HCT116 (cell line): ENCODE results near the gene AADACL2. TPM values are rescaled to one million over a fixed set of nuclear protein-coding genes. Genes with fewer than 3 reads are reported as not detected.

Source experiments
- ATAC-seq: fragments of 200-7000 bp; cut with Tn5 transposase; 2 replicates; pipeline ENCODE4 v1.9.1; 2020; ENCODE audit warnings: mild to moderate bottlenecking, moderate library complexity
- BruUV-seq: library from RNA; stranded (reverse); fragments of 400-500 nt; replicated peaks from 2 replicates; lab custom pipeline; 2021; lab: Mats Ljungman, UMichigan
- CTCF ChIA-PET: fragments of 300-600 bp; sonication (Branson Sonifier 250); formaldehyde crosslinking; loops from one replicate; lab custom pipeline; 2021; ENCODE audit warnings: antibody characterized with exemption; lab: Charles Lee
- POLR2A ChIA-PET: fragments of 300-600, 350-600 bp; sonication (Branson Sonifier 250); formaldehyde crosslinking; loops from one replicate; lab custom pipeline; 2021; ENCODE audit warnings: antibody characterized with exemption; lab: Charles Lee
- RAD21 ChIA-PET, 2 experiments: fragments of 300-600 bp; sonication (Branson Sonifier 250); formaldehyde crosslinking; loops; one replicate each; lab custom pipeline; 2023; ENCODE audit warnings: low total read pairs in 2 of 2; ENCODE audit not compliant: uncharacterized antibody in 2 of 2, unreplicated experiment in 2 of 2, low non-redundant PET in 1 of 2; lab: Charles Lee
- DNase-seq: peaks from one replicate; pipeline ENCODE4 v3.0.0-alpha.2; 2010; ENCODE audit warnings: low read depth, low spot score
- H2AFZ ChIP-seq: fragments of 200-600 bp; shearing (Covaris generic), sonication (generic); 2 replicates; pipeline ENCODE4 v1.6.1; 2017; ENCODE audit warnings: low read depth, mixed run types, mixed read lengths, antibody characterized with exemption, low read length; ENCODE audit not compliant: poor library complexity, severe bottlenecking
- H3K27ac ChIP-seq: 2 replicates; pipeline ENCODE4 v1.5.1; 2012; ENCODE audit warnings: low read depth, low read length
- H3K27me3 ChIP-seq: fragments of 200-600 bp; sonication (generic); 2 replicates; pipeline ENCODE4 v1.6.1; 2016; ENCODE audit warnings: mixed run types, low read length, mixed read lengths; ENCODE audit not compliant: insufficient read depth
- H3K36me3 ChIP-seq, 2 experiments: fragments of 200-500 bp in 1 of 2; fragments of 200-600 bp in 1 of 2; sonication (Bioruptor generic) in 1 of 2; sonication (generic) in 1 of 2; 2 replicates each; pipeline versions ENCODE4 v1.5.1 to v1.6.1; 2014 to 2016; ENCODE audit warnings: low read length in 2 of 2, inconsistent platforms in 1 of 2, mixed read lengths in 1 of 2, mixed run types in 1 of 2; ENCODE audit not compliant: insufficient read depth in 2 of 2, control insufficient read depth in 1 of 2
- H3K4me1 ChIP-seq, 2 experiments: fragments of 200-600 bp in 1 of 2; sonication (generic) in 1 of 2; 2 replicates each; pipeline versions ENCODE4 v1.5.1 to v1.6.1; 2012 to 2017; ENCODE audit warnings: low read length in 2 of 2, inconsistent platforms in 1 of 2, mild to moderate bottlenecking in 1 of 2, mixed read lengths in 1 of 2, mixed run types in 1 of 2, moderate library complexity in 1 of 2; ENCODE audit not compliant: insufficient read depth in 2 of 2, control insufficient read depth in 1 of 2
- H3K4me2 ChIP-seq: fragments of 200-600 bp; sonication (generic); 2 replicates; pipeline ENCODE4 v1.6.1; 2017; ENCODE audit warnings: mixed run types, low read length, mixed read lengths
- H3K4me3 ChIP-seq, 2 experiments: fragments of 200-600 bp in 1 of 2; sonication (generic) in 1 of 2; replicated peaks in 1 of 2; 2 replicates each; pipeline ENCODE4 v1.5.1; 2011 to 2016; ENCODE audit warnings: low read length in 2 of 2, control low read depth in 1 of 2, low read depth in 1 of 2, mild to moderate bottlenecking in 1 of 2, mixed read lengths in 1 of 2, mixed run types in 1 of 2
- H3K79me2 ChIP-seq: fragments of 200-600 bp; sonication (generic); 2 replicates; pipeline ENCODE4 v1.6.1; 2017; ENCODE audit warnings: mild to moderate bottlenecking, mixed run types, low read length, moderate library complexity, mixed read lengths; ENCODE audit not compliant: insufficient read depth
- H3K9ac ChIP-seq: fragments of 200-600 bp; sonication (generic); 2 replicates; pipeline ENCODE4 v1.6.1; 2016; ENCODE audit warnings: low read length, mixed read lengths
- H3K9me2 ChIP-seq: fragments of 200-600 bp; sonication (generic), shearing (Covaris generic); 2 replicates; pipeline ENCODE4 v1.6.1; 2017; ENCODE audit warnings: mixed run types, mild to moderate bottlenecking, moderate library complexity; ENCODE audit not compliant: insufficient read depth
- H3K9me3 ChIP-seq, 2 experiments: fragments of 200-500 bp in 1 of 2; fragments of 200-600 bp in 1 of 2; sonication (Bioruptor generic) in 1 of 2; sonication (generic) in 1 of 2; 2 replicates each; pipeline ENCODE4 v1.6.1; 2014 to 2017; ENCODE audit warnings: low read length in 2 of 2, mixed read lengths in 2 of 2, inconsistent platforms in 1 of 2, low read depth in 1 of 2, mild to moderate bottlenecking in 1 of 2, mixed run types in 1 of 2, moderate library complexity in 1 of 2; ENCODE audit not compliant: control insufficient read depth in 1 of 2, insufficient read depth in 1 of 2
- H4K20me1 ChIP-seq: fragments of 200-600 bp; sonication (generic), shearing (Covaris generic); 2 replicates; pipeline ENCODE4 v1.6.1; 2017; ENCODE audit warnings: mixed run types, mild to moderate bottlenecking, moderate library complexity; ENCODE audit not compliant: insufficient read depth
- EGR1 ChIP-seq: IDR thresholded peaks from 2 replicates; pipeline ENCODE4 v1.6.1; 2012; ENCODE audit warnings: low read depth
- ELF1 ChIP-seq: IDR thresholded peaks from 2 replicates; pipeline ENCODE4 v1.6.1; 2012; ENCODE audit warnings: low read depth, borderline replicate concordance
- EZH2phosphoT487 ChIP-seq: fragments of 200-600 bp; IDR thresholded peaks from 2 replicates; pipeline ENCODE4 v1.6.1; 2018; ENCODE audit warnings: antibody characterized with exemption, borderline replicate concordance
- JUND ChIP-seq: IDR thresholded peaks from 2 replicates; pipeline ENCODE4 v1.6.1; 2012
- SIN3A ChIP-seq: IDR thresholded peaks from 2 replicates; pipeline ENCODE4 v1.6.1; 2012; ENCODE audit warnings: low read depth
- SP1 ChIP-seq: IDR thresholded peaks from 2 replicates; pipeline ENCODE4 v1.6.1; 2012; ENCODE audit warnings: low read depth
- ZFX ChIP-seq: fragments of 450-650 bp; IDR thresholded peaks from 2 replicates; pipeline ENCODE4 v1.6.1; 2017
- intact Hi-C: fragments of 100-400 bp; cut with micrococcal nuclease; formaldehyde crosslinking; loops from 2 replicates; pipeline ENCODE4 v1.10.0; 2022
- total RNA-seq: library from RNA; stranded (reverse); gene quantifications from one replicate; pipeline ENCODE4 v1.2.1, GENCODE V29; 2021; ENCODE audit not compliant: unreplicated experiment
- TF ChIP-seq, protein P1 (sequence below): IDR thresholded peaks from 2 replicates; pipeline ENCODE4 v1.6.1; 2012

Gene AADACL2
- total RNA-seq, 1 experiment from 2014 or later: not detected

DNA sequence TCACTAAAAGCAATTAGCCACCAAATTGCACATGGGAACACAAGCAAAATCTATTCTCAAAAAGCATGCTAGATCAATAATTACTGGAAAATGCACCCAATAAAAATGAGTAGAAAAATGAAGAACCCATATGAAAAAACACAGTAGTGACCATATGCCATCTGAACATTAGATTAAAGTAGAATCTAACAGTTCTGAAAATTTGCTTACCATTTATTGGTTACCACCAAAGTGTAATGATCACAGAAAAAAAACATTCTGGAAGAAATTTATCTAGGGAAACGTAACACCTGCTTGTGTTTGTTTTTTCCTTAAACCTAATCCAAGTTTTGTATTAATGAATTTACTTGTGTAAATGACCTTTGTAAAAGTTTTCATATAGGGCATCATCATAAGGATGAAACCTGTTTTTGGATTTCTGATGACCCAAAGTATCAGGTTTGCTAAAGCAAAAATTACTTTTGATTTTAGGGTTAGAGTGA is 42.6 kb downstream of the AADACL2 start:
- Histone ChIP-seq H3K9me3 (no peaks in the 10 kb centered on the region), H3K27ac (no peak overlapping the region), H3K9ac (no peak overlapping the region), H2AFZ (no peak overlapping the region), H3K36me3 (no peaks in the 10 kb centered on the region), H3K4me2 (no peak overlapping the region), H3K79me2 (peaks cover 29% of the 10 kb centered on the region; the same call in 1 of the 2 replicates), H4K20me1 (no peaks in the 10 kb centered on the region), H3K4me1 (peaks cover 0 to 1% of the 10 kb centered on the region in 2 experiments; a peak in 2 of 4 replicates), H3K9me2 (no peaks in the 10 kb centered on the region; the same call in 1 of the 2 replicates), H3K27me3 (no peaks in the 10 kb centered on the region), H3K4me3 (no peak overlapping the region)
- DNase-seq: no peak
- TF ChIP-seq EZH2phosphoT487 (no peak), ZFX (no peak), EGR1 (no peak), ELF1 (no peak), SP1 (no peak)
- TF ChIP-seq, protein P1, sequence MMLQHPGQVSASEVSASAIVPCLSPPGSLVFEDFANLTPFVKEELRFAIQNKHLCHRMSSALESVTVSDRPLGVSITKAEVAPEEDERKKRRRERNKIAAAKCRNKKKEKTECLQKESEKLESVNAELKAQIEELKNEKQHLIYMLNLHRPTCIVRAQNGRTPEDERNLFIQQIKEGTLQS: no peak
- ChIA-PET RAD21 (no interaction called here), CTCF (no interaction called here), POLR2A (no interaction called here)
- intact Hi-C loops: no loop called here
- no TSS peak for BruUV-seq
- no peak for ATAC-seq

DNA sequence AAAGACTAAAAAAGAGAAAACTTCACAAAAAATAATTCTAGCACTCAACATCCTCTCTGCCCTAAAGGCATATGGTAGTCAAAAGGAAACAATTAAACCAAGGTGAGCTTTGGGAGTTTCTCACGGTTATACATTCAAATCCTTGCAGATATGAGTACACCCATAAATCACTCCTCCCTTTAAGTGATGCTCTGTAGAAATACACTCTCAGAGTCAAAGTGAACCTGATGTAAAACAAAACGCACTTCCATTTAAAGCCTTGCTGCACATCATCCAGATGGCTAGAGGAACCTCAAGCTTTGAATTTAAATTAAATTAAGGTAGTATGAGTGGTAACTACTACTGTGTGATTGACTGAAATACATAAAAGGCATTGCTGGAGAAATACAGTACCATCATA is 44.2 kb downstream of the AADACL2 start:
- H3K79me2 ChIP-seq: peaks cover 15% of the 10 kb centered on the region; the same call in 1 of the 2 replicates
- H3K27ac ChIP-seq: no peak overlapping the region
- ChIA-PET POLR2A (no interaction called here), CTCF (interaction anchor here (1.0 kb wide), 1 partner anchor 338 kb away, joined by 3 read pairs; no protein-coding TSS in a partner anchor), RAD21 (no interaction called here)
- H3K27me3 ChIP-seq: no peaks in the 10 kb centered on the region
- TF ChIP-seq ZFX (no peak), ELF1 (no peak), SP1 (no peak), SIN3A (no peak), EZH2phosphoT487 (no peak), JUND (no peak)
- TF ChIP-seq, protein P1: no peak
- no peak for ATAC-seq
- intact Hi-C loops: no loop called here
- no peaks in the 10 kb centered on the region; the same call in 1 of the 2 replicates for H3K9me2 ChIP-seq
- no peak overlapping the region for H3K4me2 ChIP-seq
- H3K4me3 ChIP-seq: no peak overlapping the region
- H3K9me3 ChIP-seq: no peaks in the 10 kb centered on the region
- no peak overlapping the region for H2AFZ ChIP-seq
- no peak for DNase-seq
- no peaks in the 10 kb centered on the region for H3K36me3 ChIP-seq
- no TSS peak for BruUV-seq
- no peaks in the 10 kb centered on the region for H4K20me1 ChIP-seq
- H3K9ac ChIP-seq: no peak overlapping the region
- H3K4me1 ChIP-seq: no peaks in the 10 kb centered on the region
